NCI-H2171 (cell line): ENCODE results near the gene PTPRG.
"Not testable (repeated sequence)": the region's sequence is repeated elsewhere in the genome, so short reads cannot be mapped to it uniquely, and the experiment has no call there.

Experiments
- DNase-seq: peaks from one replicate; lab custom pipeline; 2025; lab: John Stamatoyannopoulos, UW

The PTPRG gene

DNA sequence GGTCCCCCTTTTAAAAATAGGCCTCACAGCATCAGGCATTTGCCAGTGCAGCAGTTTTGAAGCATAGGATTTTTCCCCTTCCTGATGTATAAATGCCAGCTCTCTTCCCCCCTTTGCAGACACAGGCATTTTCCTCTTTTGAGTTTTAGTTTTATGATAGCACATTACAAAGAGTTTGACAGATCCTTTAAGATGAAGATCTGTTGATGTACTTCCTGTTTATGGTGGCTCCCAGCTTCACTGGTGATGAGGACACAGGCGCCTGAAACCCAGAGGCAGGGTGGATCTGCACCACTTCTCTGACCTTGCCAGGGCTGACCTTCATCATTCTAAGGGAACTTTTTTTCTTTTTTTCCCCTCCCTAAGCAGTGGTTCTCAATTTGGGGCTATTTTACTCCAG is 243.4 kb downstream of the PTPRG start:
- no peak for DNase-seq

- no peak for DNase-seq
These were observed 244.2 kb downstream of the PTPRG start for GRCh38 chr3:61805510-61806080.

- no peak for DNase-seq
These were observed 245.4 kb downstream of the PTPRG start for GRCh38 chr3:61806810-61807209.

- peak; percentile 50 for DNase-seq
These were observed 246.5 kb downstream of the PTPRG start for GRCh38 chr3:61807865-61808276.

GRCh38 chr3:61808526-61808925 is 247.2 kb downstream of the PTPRG start:
- DNase-seq, result no peak

DNA sequence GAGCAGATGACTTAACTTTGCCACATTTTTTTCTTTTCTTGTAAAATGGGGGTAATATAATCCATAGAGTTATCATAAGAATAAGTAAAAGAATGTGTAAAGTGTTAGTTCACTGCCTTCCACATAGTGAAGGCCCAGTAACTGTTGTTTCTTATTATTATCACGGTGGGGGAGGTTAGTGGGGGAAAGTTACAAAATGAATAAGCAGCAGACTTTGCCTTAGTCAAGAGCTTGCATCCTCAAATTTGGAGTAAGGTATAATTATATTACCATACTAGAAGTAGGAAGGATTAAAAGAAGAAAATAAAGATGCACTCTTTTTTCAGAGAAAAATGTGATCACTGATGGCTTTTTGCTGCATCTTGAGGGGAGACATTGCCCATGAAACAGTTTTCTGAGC is 247.6 kb downstream of the PTPRG start:
- DNase-seq, result no peak

- DNase-seq, result no peak
These were observed 248.5 kb downstream of the PTPRG start for GRCh38 chr3:61809879-61810278.

DNA sequence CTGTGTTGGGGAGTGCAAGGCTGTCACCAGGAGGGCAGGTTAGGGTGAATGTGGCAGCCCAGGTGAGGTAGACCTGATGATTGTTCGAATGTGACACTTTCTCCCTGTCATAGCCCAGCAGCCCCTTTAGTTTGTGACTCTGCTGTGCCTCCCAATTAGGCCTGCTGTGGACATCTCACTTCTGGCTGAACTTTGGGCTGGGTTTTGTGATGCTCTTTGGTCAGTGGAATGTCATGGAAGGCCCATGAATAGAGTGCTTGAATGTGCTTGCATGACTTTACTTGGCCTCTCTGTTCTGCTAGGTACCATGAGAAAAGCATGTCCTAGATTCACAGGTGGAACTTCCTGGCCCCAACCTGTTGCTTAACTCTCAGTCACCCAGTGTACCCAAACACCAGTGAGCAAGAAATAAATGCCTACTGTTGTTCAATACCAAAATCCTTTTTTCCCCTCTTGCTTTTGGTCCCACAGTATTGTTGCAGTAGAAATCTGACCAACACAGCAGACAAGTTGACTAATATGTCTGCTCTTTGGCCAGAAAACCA is 249.7 kb downstream of the PTPRG start:
- DNase-seq, result no peak

- no peak for DNase-seq
These were observed 250.3 kb downstream of the PTPRG start for GRCh38 chr3:61811652-61812051.

DNA sequence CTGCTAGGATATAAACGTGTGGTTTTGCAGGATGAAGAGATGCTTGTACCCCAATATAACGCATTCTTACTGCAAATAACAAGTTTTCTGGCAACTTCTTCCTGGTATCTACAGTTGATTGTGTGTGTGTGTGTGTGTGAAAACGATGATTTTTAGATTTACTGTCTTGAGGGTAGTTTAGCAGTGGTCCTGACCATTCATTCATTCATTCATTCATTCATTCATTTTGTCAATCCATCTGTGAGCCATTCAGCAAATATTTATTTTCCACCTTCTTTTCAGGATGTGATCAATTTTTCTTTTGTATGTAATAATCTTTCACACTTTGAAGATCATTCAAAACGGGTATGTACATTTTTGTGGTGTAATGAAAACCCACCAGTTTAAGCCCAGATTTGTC is 250.7 kb downstream of the PTPRG start:
- DNase-seq, result no peak

GRCh38 chr3:61812517-61812916 is 251.1 kb downstream of the PTPRG start:
- no peak for DNase-seq

GRCh38 chr3:61813636-61814035 is 252.3 kb downstream of the PTPRG start:
- DNase-seq, result no peak

- DNase-seq, result no peak
These were observed 253.3 kb downstream of the PTPRG start for GRCh38 chr3:61814674-61815073.

DNA sequence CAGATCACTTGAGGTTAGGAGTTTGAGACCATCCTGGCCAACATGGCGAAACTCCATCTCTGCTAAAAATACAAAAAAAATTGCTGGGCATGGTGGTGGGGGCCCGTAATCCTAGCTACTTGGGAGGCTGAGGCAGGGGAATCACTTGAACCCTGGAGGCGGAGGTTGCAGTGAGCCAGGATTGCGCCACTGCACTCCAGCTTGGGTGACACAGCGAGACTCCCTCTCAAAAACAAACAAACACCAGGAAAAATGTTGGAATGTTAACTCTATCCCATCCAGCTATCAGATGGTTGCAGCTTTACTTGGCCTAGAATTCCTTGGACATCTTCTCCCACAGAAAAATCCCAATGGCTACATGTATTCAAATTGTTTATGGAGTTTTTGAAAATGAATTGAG is 254.9 kb downstream of the PTPRG start:
- not testable (repeated sequence) for DNase-seq

DNA sequence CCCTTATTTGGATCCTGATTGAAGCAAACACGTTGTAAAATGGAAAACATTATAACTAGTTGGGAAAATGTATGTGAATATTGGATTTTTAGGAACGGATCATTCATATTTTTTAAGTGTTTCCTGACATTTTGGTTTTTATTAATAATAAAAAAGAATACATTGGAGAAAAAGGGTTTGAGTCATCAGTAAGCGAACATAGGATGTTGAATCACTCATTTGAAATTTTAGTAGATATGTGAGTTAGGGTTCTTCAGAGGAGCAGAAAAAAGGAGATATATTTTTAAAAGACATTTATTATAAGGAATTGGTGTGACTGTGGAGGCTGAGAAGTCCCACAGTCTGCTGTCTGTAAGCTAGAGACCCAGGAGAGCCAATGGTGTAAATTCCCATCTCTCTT is 258.5 kb downstream of the PTPRG start:
- DNase-seq, result no peak

GRCh38 chr3:61820306-61820992 is 259.1 kb downstream of the PTPRG start:
- no peak for DNase-seq

DNA sequence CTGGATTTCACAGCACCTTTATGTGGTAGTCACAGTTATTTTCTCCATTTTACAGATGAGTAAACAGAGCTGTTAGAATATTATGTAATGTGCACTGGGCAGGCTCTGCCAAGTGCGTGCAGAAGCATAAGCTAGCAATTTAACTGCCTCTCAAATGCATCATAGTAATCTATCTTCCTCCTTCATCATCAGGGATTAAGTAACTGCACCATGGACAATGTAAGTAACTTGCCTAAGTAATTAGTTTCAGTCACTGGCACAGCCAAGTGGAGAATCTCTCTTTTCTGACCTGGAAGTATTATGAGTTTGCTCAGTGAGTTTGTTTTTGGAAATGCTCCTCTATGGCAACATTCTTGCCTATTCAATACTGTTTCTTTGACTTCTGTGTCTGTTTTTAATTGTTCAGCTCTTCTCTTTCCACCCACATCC is 260.5 kb downstream of the PTPRG start:
- no peak for DNase-seq

DNA sequence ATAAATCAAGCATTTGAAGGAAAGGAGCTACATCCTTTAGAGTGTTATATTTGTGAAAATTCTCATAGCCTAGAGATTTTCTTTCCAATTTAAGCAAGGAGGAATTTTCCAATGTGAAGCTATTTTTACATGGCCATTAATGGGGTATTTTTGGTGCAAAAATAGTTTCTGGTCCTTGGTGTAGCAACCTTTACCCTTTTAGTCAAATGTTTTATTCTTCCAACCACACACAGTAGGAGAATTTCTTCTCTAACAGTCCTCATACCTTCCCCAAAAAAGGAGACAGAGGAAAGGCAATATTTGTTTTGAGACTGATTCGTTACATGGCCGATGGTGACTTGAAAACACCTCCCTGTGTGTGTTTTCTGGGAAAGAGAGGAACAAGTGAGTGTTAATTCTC is 261.2 kb downstream of the PTPRG start:
- no peak for DNase-seq

DNA sequence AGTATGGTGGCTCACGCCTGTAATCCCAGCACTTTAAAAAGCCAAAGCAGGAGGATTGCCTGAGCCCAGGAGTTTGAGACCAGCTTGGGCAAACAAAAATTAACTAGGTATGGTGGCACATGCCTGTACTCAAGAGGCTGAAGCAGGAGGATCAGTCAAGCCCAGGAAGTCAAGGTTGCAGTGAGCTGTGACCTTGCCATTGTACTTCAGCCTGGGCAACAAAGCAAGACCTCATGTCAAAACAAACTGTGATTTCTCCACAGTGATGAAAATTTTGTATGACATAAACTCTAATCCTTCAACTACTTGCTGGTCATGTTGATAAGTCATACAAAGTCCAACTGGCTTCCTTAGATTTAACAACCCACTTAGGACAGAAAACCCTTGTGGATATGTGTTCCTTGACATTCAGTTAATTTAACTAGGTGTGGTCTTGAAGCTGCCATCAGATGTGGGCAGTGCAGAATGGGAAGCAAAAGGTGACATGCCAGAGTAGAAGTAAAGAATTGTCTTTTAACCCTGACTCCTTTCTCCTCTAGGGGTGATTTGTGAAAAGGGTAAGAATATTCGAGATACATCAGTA is 263.3 kb downstream of the PTPRG start:
- no peak for DNase-seq

- no peak for DNase-seq
These were observed 264.8 kb downstream of the PTPRG start for GRCh38 chr3:61826161-61826560.

GRCh38 chr3:61828184-61828874 is 267.0 kb downstream of the PTPRG start:
- no peak for DNase-seq

- no peak for DNase-seq
These were observed 267.7 kb downstream of the PTPRG start for GRCh38 chr3:61828880-61829721.
